GM12872 (cell line): ENCODE measurements around the gene WNT7B.

Experiments
- CTCF ChIP-seq: IDR thresholded peaks from 3 replicates; pipeline ENCODE4 v1.5.1; 2011; ENCODE audit warnings: low read depth, mild to moderate bottlenecking, low read length, moderate library complexity; ENCODE audit not compliant: insufficient read depth

Gene WNT7B

GRCh38 chr22:45991098-45991497 is 14.1 kb upstream of the WNT7B start:
- TF ChIP-seq CTCF, result no peak

GRCh38 chr22:45987136-45987861 is 10.3 kb upstream of the WNT7B start:
- TF ChIP-seq CTCF, result no peak

- no peak for TF ChIP-seq CTCF
Measured at GRCh38 chr22:45984316-45984916, 7.5 kb upstream of the WNT7B start.

- no peak for TF ChIP-seq CTCF
Measured at GRCh38 chr22:45983797-45984196, 6.8 kb upstream of the WNT7B start.

- TF ChIP-seq CTCF, result no peak
Measured at GRCh38 chr22:45980761-45981160, 3.8 kb upstream of the WNT7B start.

GRCh38 chr22:45980268-45980570 is 3.3 kb upstream of the WNT7B start:
- TF ChIP-seq CTCF, result no peak

- TF ChIP-seq CTCF, result no peak
Measured at GRCh38 chr22:45978275-45978713, 1.3 kb upstream of the WNT7B start.
